SK-MEL-5 (cell line): ENCODE measurements around the gene PNRC1. TPM values are rescaled to one million over a fixed set of nuclear protein-coding genes. Genes with fewer than 3 reads are reported as not detected.

Source experiments
- DNase-seq: peaks from one replicate; pipeline ENCODE4 v3.0.0-alpha.2; 2016; ENCODE audit warnings: low read depth, low spot score
- in situ Hi-C: cut with HindIII; loops from 2 replicates; pipeline ENCODE4 v1.10.0; 2016; ENCODE audit warnings: low sequenced_read_pairs, high pct_unique_total_duplicates, low pct_unique_long_range_greater_than_20kb
- small RNA-seq, 2 experiments: library from RNA; depleted of rRNA; stranded (forward); fragments of <200 nt; gene quantifications; one replicate each; pipeline ENCODE3, GENCODE V24; 2014
- total RNA-seq: library from RNA; depleted of rRNA; stranded (reverse); fragments of >200 nt; shearing (Covaris generic); gene quantifications from 2 replicates; pipeline ENCODE4 v1.2.3, GENCODE V29; 2014; rRNA removed

The PNRC1 gene
- total RNA-seq, 1 experiment from 2014 or later, result 35.4 TPM

GRCh38 chr6:89132057-89132456 is 51.5 kb downstream of the PNRC1 start:
- DNase-seq, result no peak
- in situ Hi-C loops, result no loop called here

GRCh38 chr6:89133981-89134380 is 53.4 kb downstream of the PNRC1 start:
- DNase-seq, result no peak
- in situ Hi-C loops, result no loop called here

GRCh38 chr6:89134723-89135122 is 54.2 kb downstream of the PNRC1 start:
- no peak for DNase-seq
- in situ Hi-C loops, result no loop called here

Small RNA genes within 50 kb of the gene (small RNA-seq; reads per million reads assigned to genes)
- gene RN7SL336P (0 reads per million in 2 experiments), gene RNU2-61P (0.25 to 2.2 reads per million in 2 experiments)

Other genes with a start within 250 kb of the PNRC1 start
- gene RNGTT, start 117.1 kb upstream of the PNRC1 start, total RNA-seq, result 22.4 and 23.7 TPM in 2 replicates
- gene SRSF12, start 37.3 kb downstream of the PNRC1 start, total RNA-seq, result 0.13 and 0.21 TPM in 2 replicates
- gene PM20D2, start 65.3 kb downstream of the PNRC1 start, total RNA-seq, result 13.9 and 14.2 TPM in 2 replicates
- gene GABRR1, start 136.6 kb downstream of the PNRC1 start, total RNA-seq, result not detected in 2 replicates
- gene GABRR2, start 234.5 kb downstream of the PNRC1 start, total RNA-seq, result not detected in 2 replicates